GM19328 (cell line): ENCODE measurements around the gene CDH24.

Experiments
- ATAC-seq: cut with Tn5 transposase; IDR thresholded peaks from one replicate; pipeline ENCODE4 v1.9.1; 2021; ENCODE audit warnings: mild to moderate bottlenecking, moderate library complexity; ENCODE audit not compliant: unreplicated experiment

Gene CDH24

GRCh38 chr14:22997676-22998323 is 59.5 kb downstream of the CDH24 start:
- ATAC-seq: no peak
